SK-N-MC (cell line): ENCODE results near the gene MRPL43.

Experiments
- DNase-seq: peaks from one replicate; pipeline ENCODE4 v3.0.0-alpha.2; 2011; ENCODE audit warnings: low read depth, low spot score
- H3K27ac ChIP-seq: fragments of 200-600 bp; sonication (generic); 2 replicates; pipeline ENCODE4 v1.5.1; 2016; ENCODE audit warnings: mixed run types
- H3K36me3 ChIP-seq: fragments of 200-600 bp; sonication (generic); 2 replicates; pipeline ENCODE4 v1.6.1; 2017; ENCODE audit warnings: antibody characterized with exemption, low read length, mixed read lengths; ENCODE audit not compliant: insufficient read depth
- H3K4me3 ChIP-seq: fragments of 200-600 bp; sonication (generic); 2 replicates; pipeline ENCODE4 v1.5.1; 2016
- H3K9ac ChIP-seq: fragments of 200-600 bp; sonication (generic); 2 replicates; pipeline ENCODE4 v1.8.0; 2017; ENCODE audit warnings: mixed run types, mixed read lengths; ENCODE audit not compliant: insufficient read length
- H3K9me3 ChIP-seq: fragments of 200-600 bp; sonication (generic); 2 replicates; pipeline ENCODE4 v1.6.1; 2017; ENCODE audit warnings: low read depth, mild to moderate bottlenecking, antibody characterized with exemption, low read length, moderate library complexity, mixed read lengths
- EZH2 ChIP-seq: fragments of 200-600 bp; sonication (generic); IDR thresholded peaks from one replicate; pipeline ENCODE4 v1.6.1; 2017; ENCODE audit warnings: antibody characterized with exemption
- FOXP2 ChIP-seq: optimal IDR thresholded peaks from 2 replicates; pipeline ENCODE3; 2011; ENCODE audit warnings: mild to moderate bottlenecking, moderate library complexity; ENCODE audit not compliant: insufficient read depth; ENCODE audit errors: extremely low read length, control extremely low read depth
- POLR2AphosphoS5 ChIP-seq: IDR thresholded peaks from 2 replicates; pipeline ENCODE4 v1.6.1; 2012; ENCODE audit warnings: mild to moderate bottlenecking, low read depth, low read length, borderline replicate concordance

MRPL43 gene

DNA sequence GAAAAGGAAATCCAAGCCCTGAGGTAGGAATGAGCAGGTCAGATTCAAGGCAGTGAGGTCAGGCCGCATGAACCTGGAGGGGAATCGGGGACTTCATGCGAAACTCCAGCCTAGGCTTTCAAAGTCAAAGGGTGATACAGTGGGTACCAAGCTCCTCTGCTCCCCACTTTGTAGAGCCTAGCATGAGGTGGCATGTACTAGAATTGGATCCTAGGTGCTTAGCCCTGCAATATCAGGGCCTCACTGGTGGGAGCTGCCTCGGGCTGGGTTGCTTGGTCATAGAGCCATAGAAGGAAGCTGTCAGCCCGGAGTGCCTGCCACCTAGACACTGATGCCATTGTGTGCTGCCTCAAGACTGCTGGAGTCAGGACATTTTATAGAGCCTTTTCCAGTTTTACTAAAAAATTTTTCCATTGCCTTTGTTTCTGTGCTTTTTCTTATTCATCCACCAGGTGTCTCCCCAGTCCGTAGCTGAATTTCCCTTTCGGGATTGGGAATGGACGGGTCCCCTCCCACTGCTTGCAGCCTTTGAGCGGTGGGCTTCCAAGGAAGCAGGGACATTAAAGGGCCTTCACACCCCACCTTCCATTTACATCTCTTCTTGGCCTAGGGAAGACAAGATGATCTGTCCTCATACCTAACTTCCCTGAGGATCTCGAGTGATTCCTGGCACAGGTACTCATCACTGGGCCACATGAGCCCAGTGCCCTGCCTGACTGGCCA lies 6.8 kb upstream of the MRPL43 start:
- peaks cover 20% of the 10 kb centered on the region for H3K36me3 ChIP-seq
- H3K9ac ChIP-seq: no peak overlapping the region
- DNase-seq: no peak
- peak overlapping the region; percentile 91 for H3K27ac ChIP-seq
- H3K9me3 ChIP-seq: no peaks in the 10 kb centered on the region
- no peak overlapping the region for H3K4me3 ChIP-seq
- TF ChIP-seq EZH2 (no peak), POLR2AphosphoS5 (no peak), FOXP2 (no peak)

DNA sequence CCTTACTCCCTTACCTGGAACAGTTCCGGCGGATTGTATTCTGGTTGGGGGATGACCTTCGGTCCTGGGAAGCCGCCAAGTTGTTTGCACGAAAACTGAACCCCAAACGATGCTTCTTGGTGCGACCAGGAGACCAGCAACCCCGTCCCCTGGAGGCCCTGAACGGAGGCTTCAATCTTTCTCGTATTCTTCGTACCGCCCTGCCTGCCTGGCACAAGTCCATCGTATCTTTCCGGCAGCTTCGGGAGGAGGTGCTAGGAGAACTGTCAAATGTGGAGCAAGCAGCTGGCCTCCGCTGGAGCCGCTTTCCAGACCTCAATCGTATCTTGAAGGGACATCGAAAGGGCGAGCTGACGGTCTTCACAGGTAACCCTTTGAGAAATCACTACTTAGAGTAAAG lies 1.8 kb upstream of the MRPL43 start:
- H3K27ac ChIP-seq: no peak overlapping the region
- TF ChIP-seq EZH2: no peak
- no peak for TF ChIP-seq FOXP2
- no peak for TF ChIP-seq POLR2AphosphoS5
- no peak for DNase-seq
- H3K9me3 ChIP-seq: no peaks in the 10 kb centered on the region
- H3K4me3 ChIP-seq: no peak overlapping the region
- no peak overlapping the region for H3K9ac ChIP-seq
- H3K36me3 ChIP-seq: peaks cover 27% of the 10 kb centered on the region

DNA sequence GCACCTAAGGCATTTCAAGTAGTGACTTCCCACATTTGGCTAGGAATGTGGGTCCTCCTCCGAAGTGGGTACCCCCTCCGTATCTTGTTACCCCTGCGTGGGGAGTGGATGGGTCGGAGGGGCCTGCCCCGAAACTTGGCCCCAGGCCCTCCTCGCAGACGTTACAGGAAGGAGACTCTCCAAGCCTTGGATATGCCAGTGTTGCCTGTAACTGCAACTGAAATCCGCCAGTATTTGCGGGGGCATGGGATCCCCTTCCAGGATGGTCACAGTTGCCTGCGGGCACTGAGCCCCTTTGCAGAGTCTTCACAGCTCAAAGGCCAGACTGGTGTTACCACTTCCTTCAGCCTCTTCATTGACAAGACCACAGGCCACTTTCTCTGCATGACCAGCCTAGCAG lies 869 bp upstream of the MRPL43 start:
- H3K27ac ChIP-seq: no peak overlapping the region
- no peak for TF ChIP-seq EZH2
- no peak for TF ChIP-seq POLR2AphosphoS5
- no peak for TF ChIP-seq FOXP2
- H3K9me3 ChIP-seq: no peaks in the 10 kb centered on the region
- peaks cover 27% of the 10 kb centered on the region for H3K36me3 ChIP-seq
- DNase-seq: no peak
- H3K9ac ChIP-seq: peak overlapping the region; percentile 92
- H3K4me3 ChIP-seq: peak overlapping the region; percentile 90

DNA sequence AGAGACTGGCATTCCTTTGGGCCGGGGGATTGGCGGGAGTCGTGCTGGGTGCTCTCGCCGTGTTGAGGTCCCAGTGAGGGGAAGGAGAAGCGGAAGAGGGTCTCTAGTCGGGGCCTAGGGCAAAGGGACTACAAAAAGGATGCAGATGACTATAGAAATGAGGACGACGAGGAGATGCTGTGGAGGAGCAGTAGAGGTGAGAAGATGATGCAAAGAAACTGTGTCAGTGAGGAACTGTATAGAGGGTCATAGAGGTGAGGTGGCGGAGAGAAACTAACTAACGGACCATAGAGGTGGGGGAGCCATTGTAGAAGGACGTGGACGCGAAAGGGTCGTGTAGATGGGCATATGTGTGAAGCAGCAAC lies 370 bp upstream of the MRPL43 start:
- DNase-seq: no peak
- Histone ChIP-seq H3K27ac (no peak overlapping the region), H3K4me3 (peak overlapping the region; percentile 90), H3K36me3 (peaks cover 27% of the 10 kb centered on the region), H3K9me3 (no peaks in the 10 kb centered on the region), H3K9ac (peak overlapping the region; percentile 92)
- TF ChIP-seq EZH2: no peak
- TF ChIP-seq POLR2AphosphoS5: no peak
- TF ChIP-seq FOXP2: no peak

DNA sequence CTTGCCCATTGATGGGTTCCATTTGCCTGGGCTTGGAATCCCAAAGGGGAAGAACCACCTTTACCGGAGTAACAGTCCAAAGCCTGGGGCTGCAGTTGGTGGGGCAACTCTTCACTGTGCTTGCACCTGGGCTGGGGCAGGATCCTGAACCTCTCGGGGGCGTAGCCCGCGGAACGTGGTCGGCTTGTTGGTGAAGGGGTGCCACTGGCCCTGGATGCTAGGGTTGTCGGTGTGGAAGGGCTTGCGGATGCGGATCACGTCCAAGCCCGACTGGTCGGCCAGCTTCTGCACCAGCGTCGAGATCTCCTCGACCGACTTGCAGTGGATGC lies 710 bp downstream of the MRPL43 start:
- no peak overlapping the region for H3K27ac ChIP-seq
- H3K9me3 ChIP-seq: no peaks in the 10 kb centered on the region
- peaks cover 27% of the 10 kb centered on the region for H3K36me3 ChIP-seq
- peak overlapping the region; percentile 90 for H3K4me3 ChIP-seq
- DNase-seq: no peak
- no peak for TF ChIP-seq EZH2
- no peak for TF ChIP-seq POLR2AphosphoS5
- no peak for TF ChIP-seq FOXP2
- peak overlapping the region; percentile 92 for H3K9ac ChIP-seq

DNA sequence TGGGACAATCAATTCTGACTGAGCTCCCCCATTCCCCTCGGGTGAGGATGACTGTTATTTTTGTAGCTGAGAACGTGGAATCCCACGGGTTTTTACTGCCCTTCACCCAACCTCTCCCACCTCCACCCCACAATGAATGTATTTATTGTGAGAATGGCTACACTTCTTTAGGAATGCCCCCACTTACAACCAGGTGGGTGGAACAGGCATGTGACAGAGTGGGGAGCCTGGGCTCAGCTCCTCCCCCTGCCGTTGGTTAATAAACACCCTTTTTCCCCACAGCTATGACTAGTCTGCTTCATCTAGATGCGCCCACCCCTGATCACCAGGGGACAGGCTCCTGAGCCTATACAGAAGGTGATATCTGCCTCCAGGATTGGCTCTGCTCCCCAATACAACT lies 2.0 kb downstream of the MRPL43 start:
- no peak overlapping the region for H3K9ac ChIP-seq
- DNase-seq: no peak
- H3K4me3 ChIP-seq: no peak overlapping the region
- H3K9me3 ChIP-seq: no peaks in the 10 kb centered on the region
- no peak overlapping the region for H3K27ac ChIP-seq
- peaks cover 15% of the 10 kb centered on the region for H3K36me3 ChIP-seq
- TF ChIP-seq EZH2: no peak
- no peak for TF ChIP-seq FOXP2
- TF ChIP-seq POLR2AphosphoS5: no peak

DNA sequence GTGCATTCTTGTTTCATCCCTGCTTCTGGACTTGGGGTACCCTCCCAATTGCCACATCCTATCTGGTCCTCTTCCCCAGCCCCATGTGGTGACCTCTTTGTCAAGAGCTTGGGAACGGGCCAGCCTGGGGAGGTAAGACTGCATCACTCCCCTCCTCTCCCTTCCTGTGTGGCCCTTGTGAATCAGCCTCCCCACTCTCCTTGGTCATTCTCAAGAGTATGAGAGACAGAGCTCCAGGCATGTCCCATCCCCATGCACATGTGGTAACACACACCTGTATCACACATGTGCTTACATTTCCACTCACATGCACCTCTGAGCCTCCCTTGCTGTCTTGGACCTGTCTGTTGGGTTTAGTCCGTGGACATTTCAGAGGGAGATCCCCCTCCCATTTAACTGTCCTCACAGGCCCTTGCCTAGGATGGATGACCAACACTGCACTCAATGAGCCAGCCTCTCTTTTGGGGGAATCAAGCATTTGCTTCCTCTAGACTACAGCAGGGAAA lies 2.6 kb downstream of the MRPL43 start:
- TF ChIP-seq EZH2 (no peak), FOXP2 (no peak), POLR2AphosphoS5 (no peak)
- no peak for DNase-seq
- Histone ChIP-seq H3K27ac (no peak overlapping the region), H3K9ac (no peak overlapping the region), H3K4me3 (no peak overlapping the region), H3K36me3 (peaks cover 13% of the 10 kb centered on the region; the same call in 1 of the 2 replicates), H3K9me3 (no peaks in the 10 kb centered on the region)

DNA sequence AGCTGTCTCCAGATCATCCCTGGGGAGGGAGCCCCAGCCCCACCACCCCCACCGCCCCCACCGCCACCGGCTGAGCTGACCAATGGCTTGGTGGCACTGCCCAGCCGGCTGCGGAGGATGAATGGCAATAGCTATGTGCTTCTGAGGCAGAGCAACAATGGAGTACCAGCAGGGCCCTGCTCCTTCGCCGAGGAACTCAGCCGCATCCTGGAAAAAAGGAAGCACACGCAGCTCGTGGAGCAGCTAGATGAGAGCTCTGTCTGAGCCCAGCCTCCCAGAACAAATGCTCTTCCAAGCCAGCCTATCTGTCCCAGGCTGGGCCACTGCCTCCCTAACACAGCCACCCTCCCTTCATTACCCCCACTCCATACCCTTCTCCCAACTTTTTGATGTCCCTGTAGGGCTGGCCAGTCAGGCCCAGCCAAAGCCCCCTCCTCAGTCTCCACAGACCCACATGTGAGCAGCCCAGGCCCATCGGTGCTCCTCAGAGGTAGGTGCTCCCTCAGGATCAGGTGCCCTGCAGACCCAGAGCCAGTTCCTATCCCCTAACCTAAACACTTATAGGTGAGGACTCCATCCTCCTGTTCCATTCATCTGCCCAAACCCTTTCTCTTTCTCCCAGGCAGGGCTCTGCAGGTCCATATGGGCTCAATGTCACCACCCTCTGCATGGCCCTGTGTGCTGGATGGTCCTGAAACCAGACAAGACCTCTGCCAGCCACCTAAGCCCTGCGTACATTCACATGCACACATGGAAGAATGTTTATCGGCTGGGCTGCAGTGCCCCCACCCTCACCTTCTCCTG lies 3.2 kb downstream of the MRPL43 start:
- H3K4me3 ChIP-seq: no peak overlapping the region
- no peak overlapping the region for H3K9ac ChIP-seq
- H3K27ac ChIP-seq: no peak overlapping the region
- TF ChIP-seq FOXP2: no peak
- TF ChIP-seq EZH2: no peak
- TF ChIP-seq POLR2AphosphoS5: no peak
- DNase-seq: no peak
- H3K9me3 ChIP-seq: no peaks in the 10 kb centered on the region
- peaks cover 6% of the 10 kb centered on the region; the same call in 1 of the 2 replicates for H3K36me3 ChIP-seq

DNA sequence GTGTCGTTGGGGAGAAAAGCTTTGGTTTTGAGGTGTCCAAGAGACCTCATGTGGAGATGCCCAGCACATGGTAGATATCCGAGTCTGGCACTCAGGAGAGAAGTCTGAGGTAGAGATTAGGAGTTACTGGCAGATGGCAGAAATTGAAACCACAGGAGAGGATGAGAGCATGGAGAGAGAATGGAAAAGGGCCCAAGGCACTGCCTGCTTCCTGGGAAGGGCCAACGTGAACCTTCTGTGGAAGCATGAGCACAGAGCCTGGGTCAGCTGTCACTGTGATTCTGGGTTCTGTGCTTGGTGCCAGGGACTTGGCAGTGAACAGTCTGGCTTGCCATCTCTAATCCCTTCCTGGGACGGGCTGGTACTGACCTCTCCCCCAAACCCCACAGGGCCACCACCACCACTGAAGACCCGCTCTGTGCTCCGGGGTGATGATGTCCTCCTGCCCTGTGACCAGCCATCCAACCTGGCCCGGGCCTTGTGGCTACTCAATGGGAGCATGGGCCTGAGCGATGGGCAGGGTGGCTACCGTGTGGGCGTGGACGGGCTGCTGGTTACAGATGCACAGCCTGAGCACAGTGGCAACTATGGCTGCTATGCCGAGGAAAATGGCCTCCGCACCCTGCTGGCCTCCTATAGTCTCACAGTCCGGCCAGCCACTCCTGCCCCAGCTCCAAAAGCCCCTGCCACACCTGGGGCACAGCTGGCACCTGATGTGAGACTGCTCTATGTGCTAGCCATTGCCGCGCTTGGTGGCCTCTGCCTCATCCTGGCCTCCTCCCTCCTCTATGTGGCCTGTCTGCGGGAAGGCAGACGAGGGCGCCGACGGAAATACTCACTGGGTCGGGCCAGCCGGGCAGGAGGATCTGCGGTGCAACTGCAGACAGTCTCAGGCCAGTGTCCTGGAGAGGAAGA lies 4.1 kb downstream of the MRPL43 start:
- H3K27ac ChIP-seq: no peak overlapping the region
- 0 out of 2 replicates have a peak, but pooled peaks cover 3% of the 10 kb centered on the region for H3K36me3 ChIP-seq
- no peaks in the 10 kb centered on the region for H3K9me3 ChIP-seq
- H3K4me3 ChIP-seq: no peak overlapping the region
- no peak overlapping the region for H3K9ac ChIP-seq
- DNase-seq: no peak
- no peak for TF ChIP-seq POLR2AphosphoS5
- TF ChIP-seq EZH2: no peak
- TF ChIP-seq FOXP2: no peak
